ENCODE data around the gene HYI.

- no peak for TF ChIP-seq CTCF (IDR thresholded peaks at IDR 0.05 in 4 of 5, conservative IDR thresholded peaks at IDR 0.05 in 1 of 5)
- TF ChIP-seq POLR2A (IDR thresholded peaks at IDR 0.05), result no peak
Observed at GRCh38 chr1:43435146-43436145, 18.3 kb downstream of the HYI start.
